GM21619 (cell line): ENCODE measurements around the gene CAMKMT.

Experiments used
- ATAC-seq: cut with Tn5 transposase; IDR thresholded peaks from one replicate; pipeline ENCODE4 v1.9.1; 2021; ENCODE audit not compliant: unreplicated experiment

The CAMKMT gene

GRCh38 chr2:44730593-44730992 is 368.8 kb downstream of the CAMKMT start:
- no peak for ATAC-seq

DNA sequence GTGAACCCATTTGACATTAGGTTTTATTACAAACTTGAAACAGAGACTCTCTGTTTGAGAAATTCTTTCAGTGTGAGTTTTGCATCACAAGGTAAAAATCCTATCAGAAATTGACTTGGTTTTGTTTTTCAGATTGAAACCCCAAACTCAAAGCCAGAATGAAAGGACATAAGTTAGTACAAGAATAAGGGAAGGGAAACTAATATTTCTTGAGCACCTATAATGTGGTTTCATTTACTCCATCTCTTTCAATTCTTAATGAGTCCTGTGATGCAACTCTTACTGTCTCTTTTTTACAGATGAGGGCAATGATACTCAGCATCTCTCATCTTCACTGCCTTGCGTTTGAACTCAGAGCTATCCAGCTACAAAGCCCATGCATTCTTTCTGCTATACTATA is 369.8 kb downstream of the CAMKMT start:
- peak; percentile 94 for ATAC-seq

DNA sequence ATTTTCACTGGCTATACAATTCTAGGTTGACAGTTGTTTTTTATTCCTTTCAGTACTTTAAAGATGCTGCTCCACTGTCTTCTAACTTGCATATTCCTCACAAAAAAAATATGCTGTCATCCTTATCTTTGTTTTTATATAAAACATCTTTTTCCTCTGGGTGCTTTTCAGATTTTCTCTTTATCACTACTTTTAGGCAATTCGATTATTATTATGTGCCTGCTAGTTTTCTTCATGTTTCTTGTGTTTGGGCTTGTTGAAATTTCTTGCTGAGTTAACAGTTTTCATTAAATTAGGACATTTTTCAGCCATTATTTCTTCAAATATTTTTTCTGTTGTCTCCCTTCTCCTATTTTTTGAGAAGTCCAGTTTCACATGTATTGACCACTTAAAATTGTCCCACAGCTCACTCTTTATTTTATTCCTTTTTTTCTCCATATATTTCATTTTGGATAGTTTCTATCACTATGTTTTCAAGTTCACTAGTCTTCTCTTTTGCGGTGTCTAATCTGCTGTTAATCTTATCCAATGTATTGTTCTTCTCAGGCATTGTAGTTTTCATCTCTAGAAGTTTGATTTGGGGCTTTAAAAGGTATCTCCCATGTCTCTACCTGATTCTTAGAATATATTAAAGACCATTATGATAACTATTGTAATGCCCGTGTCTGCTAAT is 374.7 kb downstream of the CAMKMT start:
- ATAC-seq: no peak

GRCh38 chr2:44740678-44741077 is 378.9 kb downstream of the CAMKMT start:
- no peak for ATAC-seq

DNA sequence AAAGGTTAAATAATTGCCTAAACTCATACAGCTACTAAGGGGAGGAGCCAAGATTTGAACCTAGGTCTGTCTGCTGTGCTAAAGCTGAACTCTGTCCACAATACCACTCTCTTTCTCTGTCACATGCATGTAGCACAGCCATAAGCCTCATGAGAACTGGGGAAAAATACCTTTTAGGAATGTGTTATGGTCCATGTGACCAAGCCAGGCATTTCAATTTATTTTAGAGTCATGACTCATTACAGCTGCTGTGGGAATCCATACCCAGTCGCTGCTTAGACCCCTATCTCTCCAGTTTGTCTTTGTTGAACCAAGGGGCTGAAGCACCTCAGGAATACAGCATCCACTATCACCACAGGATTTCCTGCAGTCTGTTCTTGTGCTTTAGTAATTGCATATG is 379.8 kb downstream of the CAMKMT start:
- ATAC-seq: no peak

DNA sequence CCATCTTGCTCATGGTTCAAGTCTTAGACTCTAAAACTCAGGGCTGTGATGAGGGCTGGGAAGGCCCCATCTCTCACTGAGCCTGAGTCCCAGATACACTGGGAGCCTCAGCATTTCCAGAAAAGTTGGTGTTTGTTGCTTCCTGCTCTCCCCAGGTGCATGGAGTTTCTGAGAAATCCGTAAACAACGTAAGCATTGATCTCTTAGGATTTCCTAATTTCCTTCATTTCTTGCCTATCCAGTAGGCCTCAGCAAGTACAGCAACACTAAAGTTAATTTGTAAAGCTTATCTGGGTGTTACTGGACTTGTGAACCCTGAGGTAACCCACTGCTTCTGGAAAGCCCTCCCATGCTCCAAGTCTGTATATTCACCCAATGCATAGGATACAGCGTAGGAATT is 380.3 kb downstream of the CAMKMT start:
- no peak for ATAC-seq

DNA sequence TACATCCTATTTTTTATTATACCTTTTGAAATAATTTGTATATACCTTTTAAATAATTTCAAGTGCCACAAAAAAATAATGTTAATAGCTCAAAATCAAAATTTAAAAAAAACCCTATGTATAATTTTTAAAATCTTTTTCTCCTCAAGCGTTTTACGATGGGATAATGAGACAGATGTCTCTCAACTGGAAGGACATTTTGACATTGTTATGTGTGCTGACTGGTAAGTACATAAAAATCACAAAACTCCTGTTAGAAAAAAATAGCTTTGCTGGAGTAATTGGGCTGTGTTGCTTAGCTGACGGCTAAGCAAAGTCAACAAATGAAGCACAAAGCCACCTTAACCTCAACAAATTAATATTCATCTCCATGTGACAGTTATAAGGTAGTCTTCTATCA is 381.7 kb downstream of the CAMKMT start:
- ATAC-seq: no peak

DNA sequence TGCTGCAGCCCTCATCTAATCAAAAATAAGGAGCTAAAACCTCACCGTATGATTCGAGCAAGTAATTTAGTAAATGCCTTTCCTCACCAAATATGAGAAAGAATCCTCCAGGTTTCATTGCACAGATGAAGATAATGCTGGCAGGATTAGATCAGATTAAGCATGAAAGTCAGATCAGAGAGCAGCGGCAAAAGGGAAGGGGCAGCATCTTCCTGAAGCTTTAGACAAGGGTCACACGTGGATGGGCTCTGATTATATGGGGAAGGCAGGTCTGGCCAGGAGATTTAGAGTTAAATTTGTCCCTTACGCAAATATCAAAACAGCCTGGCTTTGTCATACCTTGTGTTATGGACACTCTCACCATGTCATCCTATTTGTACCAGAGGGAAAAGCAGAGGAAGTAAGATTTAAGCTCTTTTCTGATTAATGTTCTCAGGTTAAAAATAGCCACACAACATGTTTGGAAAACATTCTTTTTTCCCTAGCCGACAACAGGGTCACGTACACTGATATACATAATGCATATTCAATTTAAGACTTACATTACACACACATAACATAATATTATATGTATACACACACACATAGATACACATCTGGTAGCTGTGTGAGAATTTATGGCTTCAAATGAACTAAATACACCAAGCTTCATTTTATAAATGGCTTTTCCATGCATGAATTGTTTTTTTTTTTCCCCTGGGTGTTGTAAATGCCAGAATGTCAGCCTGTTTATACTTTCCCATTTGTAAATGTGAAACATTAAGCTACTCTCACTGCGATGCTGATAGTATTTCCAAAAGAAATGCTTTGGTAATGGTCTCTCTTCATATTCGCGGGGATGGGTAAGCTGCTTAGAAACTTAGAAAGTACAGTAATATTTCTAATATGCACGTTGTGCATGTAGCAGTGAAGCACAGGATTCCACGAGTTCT is 383.5 kb downstream of the CAMKMT start:
- no peak for ATAC-seq

DNA sequence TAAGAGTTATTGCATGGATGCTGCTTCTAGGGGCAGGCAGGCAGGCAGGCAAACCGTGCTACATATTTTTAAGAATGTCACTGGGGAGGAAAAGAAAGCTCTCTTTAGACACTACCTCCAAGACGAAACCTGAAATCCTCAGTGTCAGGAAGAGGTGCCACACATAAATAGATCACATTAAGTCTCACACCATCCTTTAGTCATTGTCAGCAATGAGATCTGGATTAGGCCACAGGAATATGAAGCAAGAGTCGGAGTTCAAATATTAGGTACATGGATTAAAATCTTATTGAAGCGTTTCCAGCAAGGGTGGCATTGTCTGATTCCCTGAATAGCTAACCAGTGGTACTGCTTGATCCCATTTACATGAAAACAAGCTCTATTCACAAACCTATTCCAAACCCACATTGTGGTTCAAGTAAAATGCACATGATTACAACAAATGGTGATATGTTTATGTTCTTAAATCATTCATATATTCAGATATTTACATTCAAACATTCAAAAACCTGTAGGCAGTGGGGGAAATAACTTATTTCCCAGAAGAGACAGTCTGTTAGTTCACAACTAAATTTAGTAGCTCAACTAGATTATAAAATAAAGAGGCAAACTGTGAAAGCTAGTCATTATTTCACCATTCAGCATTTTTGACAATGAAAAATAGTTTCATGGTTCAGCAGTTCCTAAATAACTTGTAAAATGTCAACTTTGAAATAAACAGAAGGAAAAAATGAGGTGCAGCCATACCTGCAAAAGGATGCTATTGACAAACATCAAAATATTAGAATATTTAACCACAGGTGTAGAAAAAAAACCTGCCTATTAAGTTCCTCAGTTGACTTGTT is 384.4 kb downstream of the CAMKMT start:
- ATAC-seq: no peak

DNA sequence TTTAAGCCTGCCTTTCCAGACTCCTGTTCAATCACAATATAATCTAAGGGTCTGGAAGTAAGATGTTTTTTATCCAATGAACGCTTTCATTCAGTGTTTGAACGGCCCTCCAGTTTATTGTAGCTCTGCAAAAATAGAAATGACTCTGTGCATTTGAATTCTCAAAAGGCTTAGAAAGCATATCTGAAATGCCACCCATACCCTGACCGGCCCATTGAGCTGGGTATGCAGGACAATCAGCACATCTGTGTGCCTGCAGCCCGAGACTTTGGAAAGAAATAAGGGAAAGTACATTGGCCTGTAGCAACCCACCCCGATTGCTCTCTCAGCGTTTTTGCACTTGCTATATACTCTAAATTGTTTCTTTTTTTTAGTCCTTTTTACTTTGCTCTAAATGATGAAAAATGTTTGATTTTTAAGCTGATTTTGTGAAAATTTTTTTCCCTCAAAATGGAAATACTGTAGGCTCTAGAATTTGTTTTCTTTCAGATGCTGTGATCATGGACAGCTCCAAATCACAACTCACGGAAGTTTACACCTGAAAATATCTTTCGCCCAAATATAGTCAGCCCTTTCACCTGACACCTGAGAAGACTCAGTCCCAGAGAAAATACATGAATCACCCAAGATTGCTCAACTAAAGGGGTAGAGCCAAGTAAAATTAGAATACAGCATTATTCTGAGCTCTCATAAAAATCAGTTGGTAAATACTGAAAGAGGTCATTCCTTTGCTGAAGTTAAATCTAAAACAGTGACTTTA is 385.3 kb downstream of the CAMKMT start:
- ATAC-seq: no peak

- ATAC-seq: no peak
Observed at GRCh38 chr2:44747794-44748193, 386.0 kb downstream of the CAMKMT start.

GRCh38 chr2:44751754-44752479 is 390.2 kb downstream of the CAMKMT start:
- no peak for ATAC-seq

GRCh38 chr2:44752761-44753160 is 391.0 kb downstream of the CAMKMT start:
- ATAC-seq: no peak

- ATAC-seq: no peak
Observed at GRCh38 chr2:44753552-44754285, 392.0 kb downstream of the CAMKMT start.

GRCh38 chr2:44758591-44758990 is 396.8 kb downstream of the CAMKMT start:
- no peak for ATAC-seq

GRCh38 chr2:44759823-44760222 is 398.1 kb downstream of the CAMKMT start:
- no peak for ATAC-seq

GRCh38 chr2:44763275-44763782 is 401.6 kb downstream of the CAMKMT start:
- ATAC-seq: no peak

GRCh38 chr2:44766220-44766619 is 404.5 kb downstream of the CAMKMT start:
- ATAC-seq: no peak

- ATAC-seq: no peak
Observed at GRCh38 chr2:44766777-44767176, 405.0 kb downstream of the CAMKMT start.
